NCI-H1930 (cell line): ENCODE measurements around the gene C10orf143.
"Not testable (repeated sequence)": the region's sequence is repeated elsewhere in the genome, so short reads cannot be mapped to it uniquely, and the experiment has no call there.

Source experiments
- DNase-seq, 2 experiments: peaks; one replicate each; lab custom pipeline; 2025; lab: John Stamatoyannopoulos, UW

C10orf143 gene

DNA sequence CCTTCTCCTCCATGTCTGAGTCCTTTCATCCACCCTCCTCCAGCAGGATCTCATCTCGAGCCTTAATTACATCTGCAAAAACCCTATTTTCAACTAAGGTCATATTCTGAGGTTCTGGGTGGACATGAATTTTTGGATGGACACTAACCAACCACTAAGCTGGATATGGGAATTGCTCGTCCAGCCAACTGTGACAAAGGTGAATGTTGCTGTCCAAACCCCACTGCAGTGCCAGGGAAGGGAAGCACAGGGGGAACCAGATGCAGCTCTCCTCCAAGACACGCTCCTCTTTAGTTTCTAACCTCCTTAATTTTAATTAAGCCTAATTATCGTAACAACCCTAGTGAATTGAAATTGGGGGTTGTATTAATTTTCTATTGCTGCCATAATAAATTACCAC, 81.4 kb downstream of the C10orf143 start:
- DNase-seq, result no peak

DNA sequence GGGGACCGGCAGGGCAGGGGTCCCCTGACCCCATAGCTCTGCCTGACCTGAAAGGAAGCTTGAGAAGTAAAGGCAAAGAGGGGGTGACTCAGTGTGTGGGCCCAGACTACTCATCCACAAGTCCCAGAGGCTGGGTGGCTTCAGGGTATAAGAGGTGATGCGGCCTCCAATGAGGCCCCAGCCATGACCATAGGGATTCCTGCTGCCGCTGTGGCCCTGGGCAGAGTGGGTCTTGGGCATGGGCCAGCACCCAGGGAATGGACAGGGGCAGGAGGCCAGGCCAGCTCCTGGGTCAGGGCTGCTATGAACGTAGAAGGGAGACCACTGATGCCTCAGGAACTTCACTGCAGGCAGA, 82.2 kb downstream of the C10orf143 start:
- no peak for DNase-seq

DNA sequence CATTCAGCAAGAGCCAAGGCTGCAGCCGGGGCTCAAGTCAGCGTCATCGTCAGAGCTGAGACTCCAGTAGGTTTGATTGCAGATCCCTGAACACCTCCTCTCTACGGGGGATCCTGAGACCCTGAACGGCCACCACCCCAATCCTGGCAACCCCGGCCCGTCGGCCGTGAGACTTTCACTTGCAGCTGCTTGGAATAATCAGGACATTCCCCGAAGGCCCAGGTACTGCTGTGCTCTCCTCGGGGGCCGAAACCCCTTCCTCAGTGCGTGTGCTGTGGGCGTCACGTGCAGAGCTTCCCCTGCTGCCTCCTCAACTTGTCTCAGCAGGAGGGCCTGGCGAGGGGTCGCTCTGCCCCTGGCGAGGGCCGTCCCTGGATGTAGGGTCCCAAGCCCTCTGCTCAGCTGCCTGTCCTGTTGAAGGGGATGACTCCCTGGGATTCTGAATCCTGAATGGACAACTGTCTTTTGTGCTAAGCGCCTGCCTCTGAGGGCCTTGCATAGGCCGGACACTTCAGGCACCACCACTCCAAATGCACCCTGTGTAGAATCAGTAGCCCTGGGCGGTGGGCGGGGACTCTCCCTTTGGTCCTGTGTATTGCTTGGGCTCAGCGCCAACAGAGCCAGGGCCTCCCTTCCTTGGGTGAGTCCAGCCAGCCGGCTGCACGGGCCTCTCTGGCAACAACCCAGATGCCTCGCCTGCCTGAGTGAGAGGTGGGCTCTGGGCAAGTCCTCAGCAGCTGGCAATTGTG, 82.7 kb downstream of the C10orf143 start:
- DNase-seq, result no peak

DNA sequence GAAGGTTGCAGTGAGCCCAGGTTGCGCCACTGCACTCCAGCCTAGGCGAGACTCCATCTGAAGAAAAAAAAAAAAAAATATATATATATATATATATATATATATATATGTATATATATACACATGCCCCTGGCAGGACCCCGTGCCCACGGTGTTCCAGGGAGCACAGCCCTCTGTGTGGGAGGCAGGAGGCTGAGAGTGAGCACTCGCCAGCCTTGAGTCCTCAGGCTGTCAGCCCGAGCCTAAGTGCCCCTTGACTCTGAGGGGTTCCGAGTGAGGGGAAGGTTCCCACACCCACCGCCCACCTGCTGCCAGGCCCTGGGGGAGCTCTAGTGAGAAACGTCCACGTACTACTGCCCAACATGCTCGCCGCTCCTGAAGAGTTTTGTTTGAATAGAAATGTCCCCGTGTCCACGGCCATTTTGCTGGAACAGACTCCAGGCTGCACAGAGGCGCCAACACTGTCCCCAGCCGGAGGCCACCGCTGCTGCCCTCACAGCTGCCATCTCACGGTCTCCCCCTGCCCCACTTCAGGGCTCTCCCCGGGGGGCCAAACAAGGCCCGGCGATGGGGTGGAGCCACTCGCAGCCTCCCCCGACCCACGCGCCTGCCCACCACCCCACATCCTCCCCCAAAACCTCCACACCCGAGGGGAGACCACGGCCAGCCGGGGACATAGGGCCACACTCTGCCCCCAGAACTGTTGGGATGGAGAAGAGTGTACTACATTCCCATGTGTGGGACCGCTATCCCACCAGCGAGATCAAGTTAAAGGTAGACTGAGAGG, 83.8 kb downstream of the C10orf143 start:
- DNase-seq, result no peak

DNA sequence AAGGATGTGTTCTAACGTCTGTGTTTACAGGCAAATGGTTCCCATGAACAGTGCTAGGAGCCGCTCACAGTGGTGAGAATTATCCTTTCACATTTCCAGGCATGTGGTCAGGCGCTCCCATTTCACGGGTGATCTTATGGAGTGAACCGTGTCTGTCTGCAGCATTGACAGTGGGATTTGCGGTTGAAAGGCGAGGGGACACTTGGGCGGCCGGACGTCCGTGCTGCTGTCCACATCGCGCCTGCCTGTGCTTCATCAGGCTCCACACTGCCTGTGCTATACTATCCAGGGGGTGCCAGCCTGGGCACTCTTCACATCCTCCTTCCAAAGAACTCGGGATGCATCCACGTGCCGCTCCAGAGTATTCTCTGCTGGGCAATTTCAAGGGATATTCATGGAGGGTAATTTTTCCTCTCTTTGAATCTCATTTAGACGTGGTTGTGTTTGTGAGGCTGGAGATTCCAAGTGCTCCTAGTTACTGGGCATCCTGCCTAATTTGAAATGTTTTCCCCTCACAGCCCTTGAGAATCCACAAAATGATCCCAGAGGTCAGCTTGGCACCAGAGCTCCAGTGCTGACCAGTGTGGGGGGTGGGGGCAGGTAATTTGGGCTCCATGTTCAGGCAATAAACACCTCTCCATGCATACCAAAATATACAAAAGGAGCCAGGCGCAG, 84.7 kb downstream of the C10orf143 start:
- no peak for DNase-seq

DNA sequence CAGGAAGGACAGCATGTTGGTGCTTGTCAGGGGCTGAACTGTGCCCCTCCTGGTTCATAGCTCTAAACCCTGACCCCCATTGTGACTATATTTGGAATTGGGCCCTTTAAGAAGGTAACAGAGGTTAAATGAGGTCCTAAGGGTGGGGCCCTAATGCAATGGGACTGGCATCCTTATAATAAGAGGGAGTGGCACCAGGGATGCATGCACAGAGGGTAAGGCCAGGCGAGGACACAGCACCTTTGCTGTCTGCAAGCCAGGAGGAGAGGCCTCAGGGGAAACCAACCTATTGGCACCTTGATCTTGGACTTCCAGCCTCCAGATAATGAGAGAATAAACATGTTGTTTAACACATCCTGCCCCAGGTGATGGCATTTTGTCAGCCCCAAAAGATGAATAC, 85.3 kb downstream of the C10orf143 start:
- DNase-seq, result no peak

DNA sequence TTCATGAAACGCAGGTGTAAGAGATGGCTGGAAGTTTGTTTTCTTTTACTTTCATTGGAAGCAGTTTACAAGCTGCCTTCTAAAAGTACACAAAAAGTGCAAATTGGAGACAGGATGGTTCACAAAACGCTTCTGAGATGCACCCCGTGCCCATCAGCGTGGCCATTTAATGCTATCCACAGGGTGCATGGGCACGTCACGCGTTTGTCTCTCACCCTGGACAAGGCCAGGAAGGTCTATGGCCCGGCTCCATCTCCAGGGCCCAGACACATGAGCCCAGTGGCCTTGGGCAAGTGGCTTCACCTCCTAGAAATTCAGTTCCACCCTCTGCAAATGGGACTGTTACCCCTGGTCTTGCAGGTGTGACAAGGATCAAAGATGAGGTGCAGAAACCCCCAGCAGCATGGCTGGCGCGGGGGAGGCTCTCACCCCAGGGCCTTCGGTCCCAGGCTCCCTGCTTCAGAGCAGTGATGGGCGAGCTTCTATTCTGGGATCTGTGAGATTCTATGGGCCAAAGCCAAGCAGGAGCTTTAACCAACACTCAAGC, 85.8 kb downstream of the C10orf143 start:
- DNase-seq, result no peak

DNA sequence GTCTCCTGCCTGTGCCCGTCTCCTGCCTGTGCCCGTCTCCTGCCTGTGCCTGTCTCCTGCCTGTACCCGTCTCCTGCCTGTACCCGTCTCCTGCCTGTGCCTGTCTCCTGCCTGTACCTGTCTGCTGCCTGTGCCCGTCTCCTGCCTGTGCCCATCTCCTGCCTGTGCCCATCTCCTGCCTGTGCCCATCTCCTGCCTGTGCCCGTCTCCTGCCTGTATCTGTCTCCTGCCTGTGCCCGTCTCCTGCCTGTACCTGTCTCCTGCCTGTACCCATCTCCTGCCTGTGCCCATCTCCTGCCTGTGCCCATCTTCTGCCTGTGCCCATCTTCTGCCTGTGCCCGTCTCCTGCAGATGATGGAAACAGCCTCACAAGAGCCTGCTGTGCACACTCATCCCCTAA, 86.3 kb downstream of the C10orf143 start:
- DNase-seq, result not testable (repeated sequence)

DNA sequence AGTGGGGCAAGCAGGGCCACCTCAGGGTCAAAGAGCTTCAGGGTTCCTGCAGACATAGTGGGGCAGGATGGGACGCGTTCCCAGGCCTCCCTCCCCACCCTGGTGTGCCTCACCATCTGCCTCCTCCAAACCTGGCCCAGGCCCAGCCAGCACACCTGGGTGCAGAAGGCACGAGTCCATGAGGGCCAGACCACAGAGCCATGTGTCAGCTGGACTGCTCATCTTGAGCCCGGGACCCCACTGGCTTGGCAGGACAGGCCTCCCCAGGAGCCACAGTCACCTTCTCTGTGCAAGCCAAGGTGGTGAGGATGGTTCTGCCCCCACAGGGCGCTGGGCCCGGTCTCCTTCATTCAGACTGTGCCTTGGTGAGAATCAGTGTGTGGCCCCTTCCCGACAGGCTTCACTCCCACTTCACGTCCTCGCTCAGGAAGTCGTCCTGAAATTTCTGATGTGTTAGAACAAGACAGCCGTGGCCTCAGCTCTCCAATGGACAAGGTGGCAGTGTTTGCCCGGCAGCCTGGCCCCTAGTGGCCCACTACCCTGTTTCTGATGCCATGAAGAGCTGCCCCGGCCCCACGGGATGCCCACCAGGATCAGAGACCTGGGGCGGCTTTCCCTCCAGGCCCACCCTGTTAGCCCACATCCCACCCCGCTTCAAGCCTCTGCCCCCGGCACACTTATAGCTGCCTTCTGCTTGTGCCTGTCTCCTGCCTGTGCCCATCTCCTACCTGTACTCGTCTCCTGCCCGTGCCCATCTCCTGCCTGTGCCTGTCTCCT, 87.0 kb downstream of the C10orf143 start:
- DNase-seq, result no peak

DNA sequence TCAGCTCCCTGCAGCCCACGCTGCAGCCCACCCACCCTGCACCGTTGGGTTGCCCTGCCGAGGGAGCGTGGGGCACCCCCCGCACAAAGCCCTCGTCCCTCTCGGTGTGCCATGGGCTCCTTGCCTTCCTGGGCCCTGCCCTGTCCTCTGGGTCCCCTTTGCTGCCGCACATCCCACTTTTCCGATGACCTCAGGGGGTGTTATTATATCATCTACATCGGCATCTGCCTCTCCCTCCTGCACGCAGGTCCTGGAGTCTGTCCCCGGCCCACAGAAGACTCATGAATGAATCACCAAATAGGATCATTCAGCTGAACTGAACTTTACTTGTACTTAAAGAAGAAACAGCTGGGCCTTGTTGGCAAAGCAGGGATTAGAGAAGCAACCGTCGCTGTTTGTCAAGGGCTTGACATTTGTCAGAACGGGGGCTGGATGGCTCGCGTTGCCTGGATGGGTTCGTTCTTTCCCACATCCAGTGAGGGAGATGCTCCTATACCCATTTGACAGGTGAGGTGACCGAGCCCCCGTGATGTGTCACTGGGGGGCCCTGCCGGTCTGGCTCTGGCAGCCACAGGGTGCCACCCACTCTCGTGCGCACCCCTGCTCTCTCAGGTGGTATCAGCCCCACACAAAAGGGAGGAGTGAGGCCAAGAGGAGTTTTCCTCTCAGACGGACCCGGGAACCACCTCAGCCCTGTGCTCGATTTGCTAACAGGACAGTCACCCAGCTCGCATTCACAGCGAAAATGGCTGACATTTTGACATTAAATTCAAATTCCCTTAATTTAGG, 87.9 kb downstream of the C10orf143 start:
- no peak for DNase-seq

DNA sequence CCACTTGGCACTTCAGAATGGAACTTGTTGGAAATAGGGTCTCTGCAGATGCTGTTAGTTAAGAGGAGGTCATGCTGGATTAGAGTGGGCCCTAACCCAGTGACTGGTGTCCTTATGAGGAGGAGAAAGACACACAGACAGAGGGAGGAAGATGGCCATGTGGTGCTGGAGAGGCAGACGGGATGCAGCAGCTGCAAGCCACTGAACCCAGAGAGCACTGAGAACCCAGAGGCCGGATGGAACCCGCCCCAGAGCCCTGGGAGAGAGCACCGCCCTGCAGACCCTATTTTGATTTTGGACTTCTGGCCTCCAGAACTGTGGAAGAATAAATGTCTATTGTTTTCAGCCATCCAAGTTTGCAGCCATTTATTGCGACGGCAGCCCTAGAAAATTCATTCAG, 88.5 kb downstream of the C10orf143 start:
- DNase-seq, result no peak

DNA sequence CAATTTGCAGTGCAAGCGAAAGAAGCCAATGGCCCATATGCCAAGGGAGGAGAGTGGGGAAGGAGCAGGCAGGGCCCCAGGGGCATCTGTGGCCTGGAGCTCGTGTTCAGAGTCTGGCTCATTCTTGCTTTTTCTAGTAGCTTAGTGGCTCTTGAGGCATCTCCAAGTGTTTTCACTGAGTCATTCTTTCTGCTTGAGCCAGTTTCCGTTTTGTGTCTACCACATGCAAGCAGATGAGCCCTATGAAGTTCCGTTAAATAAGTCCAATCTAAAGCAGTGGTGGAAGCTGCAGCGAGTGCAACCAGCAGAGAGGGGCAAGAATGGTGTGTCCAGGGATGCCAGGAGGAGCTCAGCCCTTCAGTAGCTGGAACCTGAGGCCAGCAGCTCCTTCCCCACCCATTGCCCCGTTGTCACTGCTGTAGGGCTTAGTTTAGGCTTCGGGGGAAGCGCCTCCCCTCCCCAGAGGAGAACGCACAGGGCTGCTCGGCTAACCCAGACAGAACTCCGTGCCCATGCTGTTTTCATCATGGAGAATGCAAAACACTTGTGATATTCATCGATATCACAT, 89.2 kb downstream of the C10orf143 start:
- no peak for DNase-seq

DNA sequence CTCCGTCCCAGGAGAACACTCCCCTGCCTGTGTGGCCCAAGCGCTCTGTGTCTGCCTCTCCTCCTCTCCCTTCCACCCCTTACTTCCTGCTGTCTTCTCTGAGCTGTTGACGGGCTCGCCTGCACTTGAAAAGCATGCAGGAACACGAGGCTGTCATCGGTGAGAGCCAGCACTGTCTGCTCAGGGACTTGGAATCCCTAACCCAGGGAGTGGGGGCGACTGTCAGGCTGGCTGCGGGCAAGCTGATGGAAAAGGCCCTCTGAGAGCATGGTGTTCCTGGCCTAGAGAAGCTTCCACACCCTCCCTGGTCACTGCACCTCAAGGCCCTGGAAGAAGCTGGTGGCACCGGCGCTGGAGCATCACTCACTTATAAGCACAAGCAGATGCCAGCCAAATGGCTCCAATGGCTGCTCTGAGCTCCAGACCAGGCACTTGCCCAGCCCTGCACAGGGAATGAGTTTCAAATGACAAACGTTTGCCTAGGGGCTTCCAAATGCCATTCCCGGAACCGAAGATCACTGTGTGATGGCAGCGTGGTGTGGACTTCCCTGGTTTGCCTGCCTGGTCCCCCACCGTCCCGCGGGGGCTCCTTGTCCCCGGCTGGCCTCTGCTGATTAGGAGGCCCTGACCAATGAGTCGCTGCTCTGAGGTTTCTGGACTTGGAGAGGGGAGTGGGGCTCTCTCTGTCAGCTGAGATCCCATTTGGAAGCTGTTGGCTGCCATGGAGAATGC, 89.8 kb downstream of the C10orf143 start:
- DNase-seq, result no peak

DNA sequence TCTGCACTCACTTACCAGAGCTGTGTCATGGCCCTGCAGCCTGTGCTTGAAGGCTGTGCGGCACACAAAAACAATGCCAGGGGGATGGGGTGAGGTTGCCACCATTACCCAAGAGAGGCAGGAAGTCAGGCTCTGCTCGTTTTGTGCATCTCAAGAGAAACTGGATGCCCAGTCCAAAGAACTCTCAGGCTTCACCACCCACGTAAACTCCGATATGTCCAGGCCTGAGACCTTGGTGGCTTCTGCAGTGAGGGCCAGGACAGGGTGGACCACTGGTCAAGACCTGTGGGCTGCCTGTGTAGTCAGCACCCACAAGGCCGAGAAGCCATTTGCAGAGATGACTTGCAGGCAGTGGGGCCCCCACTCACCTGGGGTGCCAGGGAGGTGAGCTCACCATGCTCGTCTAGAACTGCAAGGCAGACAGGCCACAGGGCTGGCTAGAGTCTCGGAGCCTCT, 91.9 kb downstream of the C10orf143 start:
- DNase-seq, result no peak

DNA sequence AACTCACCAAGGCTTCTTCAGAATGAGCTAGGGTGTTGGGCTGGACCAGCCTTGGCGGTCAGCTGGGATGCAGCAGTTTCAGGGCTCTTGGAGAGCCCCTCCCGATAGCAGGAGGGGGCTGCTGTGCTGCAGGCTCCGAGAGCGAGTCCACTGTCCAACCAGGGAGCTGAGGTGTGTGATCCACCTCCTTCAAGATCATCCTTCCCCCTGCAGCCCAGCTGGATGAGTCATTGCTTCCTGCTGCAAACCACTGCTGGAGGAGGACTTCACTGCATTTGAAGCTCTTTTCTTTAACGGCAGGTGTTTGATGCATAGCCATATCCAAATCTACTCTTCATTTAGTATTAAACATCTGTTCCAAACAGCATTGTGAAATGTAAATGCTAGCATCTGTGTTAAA, 92.4 kb downstream of the C10orf143 start:
- no peak for DNase-seq

DNA sequence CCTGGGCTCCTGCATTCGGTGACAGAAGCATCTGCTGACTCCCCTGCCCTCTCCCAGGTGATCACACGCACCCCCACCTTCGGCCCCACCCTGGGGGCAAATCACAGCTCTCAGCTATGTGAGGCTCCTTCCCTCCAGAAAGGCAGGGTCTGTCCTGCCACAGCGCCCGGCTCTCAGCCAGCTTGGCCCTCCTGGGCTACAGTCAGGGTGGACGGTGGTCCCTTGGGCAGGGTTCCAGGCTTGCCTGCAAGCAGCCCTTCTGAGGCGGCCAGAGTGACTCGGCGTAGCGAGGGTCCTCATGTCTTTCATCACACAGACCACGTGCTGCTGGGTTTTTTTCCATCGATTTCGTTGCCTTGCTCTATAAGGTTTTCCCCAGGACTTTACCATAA, 93.0 kb downstream of the C10orf143 start:
- no peak for DNase-seq

DNA sequence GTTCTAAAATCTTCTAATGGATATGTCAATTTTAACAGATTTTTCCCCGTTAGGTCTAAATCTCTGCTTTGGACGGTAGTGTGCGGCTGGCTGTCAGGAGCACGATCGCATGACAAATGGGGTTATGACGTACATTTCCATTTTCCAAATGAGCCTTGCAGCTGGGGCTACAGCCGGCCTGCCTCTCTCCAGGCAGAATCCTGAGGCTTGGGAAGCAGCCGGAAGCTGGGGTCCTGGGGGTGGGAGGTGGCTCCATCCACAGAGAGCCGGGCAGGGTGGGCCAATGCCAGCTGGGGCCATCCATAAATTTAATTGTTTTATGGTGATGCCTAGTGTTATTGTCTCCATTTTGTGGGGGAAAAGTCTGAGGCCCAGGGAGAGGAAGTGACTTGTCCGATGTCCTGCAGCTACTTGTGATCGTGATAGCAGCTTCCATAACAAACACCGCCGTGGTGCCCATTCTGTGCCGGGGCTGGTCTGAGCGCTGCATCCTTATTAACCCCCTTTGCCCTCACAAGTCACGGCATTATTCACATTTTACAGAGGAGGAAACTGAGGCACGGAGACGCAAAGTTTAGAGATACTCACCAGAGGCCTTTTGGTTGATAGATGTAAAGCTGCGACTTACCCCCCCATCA, 93.5 kb downstream of the C10orf143 start:
- no peak for DNase-seq

DNA sequence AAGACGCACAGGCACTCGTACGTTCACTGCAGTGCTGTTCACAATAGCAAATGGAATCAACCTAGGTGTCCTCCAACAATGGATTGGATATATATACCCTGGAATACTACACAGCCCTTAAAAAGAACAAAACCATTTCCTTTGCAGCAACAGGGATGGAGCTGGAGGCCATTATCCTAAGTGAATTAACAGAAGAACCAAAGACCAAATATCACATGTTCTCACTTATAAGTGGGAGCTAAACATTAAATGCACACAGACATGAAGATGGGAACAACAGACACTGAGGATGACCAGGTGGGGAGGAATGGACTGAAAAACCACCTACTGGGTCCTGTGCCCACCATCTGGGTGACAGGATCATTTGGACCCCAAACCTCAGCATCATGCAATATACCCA, 94.5 kb downstream of the C10orf143 start:
- DNase-seq, result no peak

DNA sequence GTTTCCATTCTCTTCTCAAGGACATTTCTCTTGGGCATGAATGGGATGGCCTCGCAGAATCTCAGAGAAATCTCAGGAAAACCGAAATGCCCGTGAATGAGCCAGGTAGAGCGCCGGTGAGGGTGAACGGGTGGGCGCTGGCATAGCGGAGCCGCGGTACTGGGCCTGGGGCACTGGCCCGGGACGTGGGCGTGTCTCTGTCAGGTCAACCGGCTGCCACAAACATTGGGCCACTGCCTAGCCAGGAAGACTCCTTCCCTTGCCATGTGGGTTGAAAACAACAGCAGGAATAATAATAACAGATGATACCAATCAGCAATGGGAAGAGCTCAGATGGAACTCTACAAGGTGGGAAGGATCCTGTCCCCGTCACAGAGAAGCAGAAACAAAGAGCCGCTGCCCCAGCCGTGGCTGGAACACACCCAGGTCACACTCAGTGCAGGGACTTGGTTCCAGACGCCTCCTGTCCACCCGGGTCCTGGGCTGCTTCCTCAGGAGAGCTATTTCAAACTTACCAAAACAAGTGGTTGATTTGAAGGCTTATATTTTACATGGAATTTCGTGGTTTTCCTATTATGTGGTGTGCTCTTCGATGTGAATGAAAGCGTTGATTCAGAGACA, 95.4 kb downstream of the C10orf143 start:
- DNase-seq, result no peak
